Fibroblast of lung (primary cell): Measurements from ENCODE around the gene VAV2.

Source experiments
- EZH2 ChIP-seq: IDR thresholded peaks from 2 replicates; pipeline ENCODE4 v1.5.1; 2012; ENCODE audit warnings: low read length, control low read depth, mild to moderate bottlenecking; ENCODE audit errors: missing control alignments
- TF ChIP-seq, protein P1 (sequence below), 2 donors: IDR thresholded peaks in 1 of 2; conservative IDR thresholded peaks in 1 of 2; 1 replicate in 1 of 2; 2 replicates in 1 of 2; pipeline ENCODE4 v1.5.1; 2011 to 2012; ENCODE audit warnings: low read length in 2 of 2, control low read depth in 1 of 2, inconsistent platforms in 1 of 2, low read depth in 1 of 2, mild to moderate bottlenecking in 1 of 2

DNA sequence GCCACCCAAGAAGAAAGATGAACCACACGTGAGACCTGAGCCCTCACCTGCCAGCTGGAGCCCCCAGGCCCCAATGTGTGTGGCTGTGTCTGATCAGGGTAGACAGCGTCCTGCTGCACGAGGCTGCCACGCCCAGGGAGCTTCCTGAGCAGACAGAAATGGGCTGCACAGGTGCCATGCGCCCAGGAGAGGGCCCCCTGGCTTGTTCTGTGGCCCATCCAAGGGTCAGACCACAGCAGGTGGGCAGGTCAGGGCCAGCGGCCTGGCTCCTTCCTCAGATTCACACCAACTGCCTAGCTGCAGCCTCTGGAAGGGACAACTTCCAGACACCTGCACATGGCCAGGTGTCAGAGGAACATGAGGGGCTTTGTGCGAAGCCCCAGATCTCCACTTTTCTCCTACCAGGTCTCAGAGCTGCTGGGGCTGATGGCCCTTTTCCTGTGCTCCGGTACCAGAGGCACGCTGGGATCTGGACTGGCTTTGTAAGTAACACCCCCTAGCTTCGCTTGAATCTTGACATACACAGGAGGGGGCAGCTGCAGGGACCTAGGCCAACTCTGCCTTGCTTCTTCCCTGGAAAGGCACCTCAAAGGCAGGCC lies 264.7 kb downstream of the VAV2 start:
- TF ChIP-seq, protein P1, sequence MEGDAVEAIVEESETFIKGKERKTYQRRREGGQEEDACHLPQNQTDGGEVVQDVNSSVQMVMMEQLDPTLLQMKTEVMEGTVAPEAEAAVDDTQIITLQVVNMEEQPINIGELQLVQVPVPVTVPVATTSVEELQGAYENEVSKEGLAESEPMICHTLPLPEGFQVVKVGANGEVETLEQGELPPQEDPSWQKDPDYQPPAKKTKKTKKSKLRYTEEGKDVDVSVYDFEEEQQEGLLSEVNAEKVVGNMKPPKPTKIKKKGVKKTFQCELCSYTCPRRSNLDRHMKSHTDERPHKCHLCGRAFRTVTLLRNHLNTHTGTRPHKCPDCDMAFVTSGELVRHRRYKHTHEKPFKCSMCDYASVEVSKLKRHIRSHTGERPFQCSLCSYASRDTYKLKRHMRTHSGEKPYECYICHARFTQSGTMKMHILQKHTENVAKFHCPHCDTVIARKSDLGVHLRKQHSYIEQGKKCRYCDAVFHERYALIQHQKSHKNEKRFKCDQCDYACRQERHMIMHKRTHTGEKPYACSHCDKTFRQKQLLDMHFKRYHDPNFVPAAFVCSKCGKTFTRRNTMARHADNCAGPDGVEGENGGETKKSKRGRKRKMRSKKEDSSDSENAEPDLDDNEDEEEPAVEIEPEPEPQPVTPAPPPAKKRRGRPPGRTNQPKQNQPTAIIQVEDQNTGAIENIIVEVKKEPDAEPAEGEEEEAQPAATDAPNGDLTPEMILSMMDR (conservative IDR thresholded peaks at IDR 0.05 in 1 of 2, IDR thresholded peaks at IDR 0.05 in 1 of 2; ENCODE audit: low read depth in 1 of 2, low read length in 2 of 2), result no peak
- TF ChIP-seq EZH2, result no peak
